HG03045 (cell line): ENCODE measurements around the gene PRCD.

ENCODE experiments used
- ATAC-seq: cut with Tn5 transposase; IDR thresholded peaks from one replicate; pipeline ENCODE4 v1.9.1; 2021; ENCODE audit warnings: mild to moderate bottlenecking, moderate library complexity; ENCODE audit not compliant: unreplicated experiment

The PRCD gene

DNA sequence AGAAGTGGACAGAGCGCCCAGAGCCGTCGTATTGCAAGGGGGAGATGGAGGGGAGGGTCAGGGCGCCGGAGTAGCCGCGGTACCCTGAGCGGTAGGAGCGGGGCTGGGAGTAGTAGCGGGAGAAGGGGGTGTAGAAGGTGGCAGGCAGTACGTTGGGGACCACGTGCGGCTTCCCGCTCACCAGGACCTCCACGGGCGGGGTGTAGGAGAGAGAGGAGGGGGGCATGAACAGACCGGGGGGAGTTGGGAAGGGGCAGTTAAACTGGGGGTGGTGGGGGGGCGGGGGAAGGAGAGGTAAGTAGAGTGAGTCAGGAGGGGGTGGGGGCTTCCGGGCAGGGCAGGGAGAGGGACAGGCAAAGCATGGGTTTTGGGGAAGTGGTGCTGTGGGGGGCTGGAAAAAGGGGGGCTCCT, 29.0 kb downstream of the PRCD start:
- no peak for ATAC-seq

DNA sequence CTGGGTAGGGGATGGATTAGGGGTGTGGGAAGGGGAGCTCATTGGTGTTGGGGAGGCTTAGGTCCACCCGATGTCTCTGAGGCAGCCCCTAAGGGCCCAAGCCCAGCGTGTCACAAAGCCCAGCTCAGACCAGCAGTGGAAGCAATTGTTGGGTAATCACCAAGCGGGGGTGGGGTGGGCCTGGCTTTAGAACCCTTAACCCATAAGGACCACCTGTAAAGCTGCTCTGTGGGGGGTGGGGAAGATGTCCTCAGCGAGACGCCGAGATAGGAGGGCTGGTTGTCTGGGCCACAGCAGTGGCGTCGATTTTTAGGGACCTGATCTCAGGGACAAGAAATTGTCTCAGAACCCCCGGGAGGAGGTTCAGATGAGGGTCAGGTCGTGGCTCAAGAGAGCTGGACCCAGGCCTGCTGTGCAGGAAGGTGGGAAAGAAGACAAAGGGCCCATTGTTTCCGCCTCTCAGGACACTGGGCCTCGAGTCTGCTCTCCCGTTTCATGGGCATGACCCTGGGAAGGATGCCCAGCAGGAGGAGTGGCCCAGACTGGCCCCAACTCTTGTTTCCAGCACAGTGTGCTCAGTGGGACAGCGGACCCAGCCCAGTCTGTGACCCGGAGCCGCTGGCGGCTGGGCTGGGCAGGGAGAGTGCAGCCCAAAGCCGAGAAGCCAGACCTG, 29.9 kb downstream of the PRCD start:
- ATAC-seq: no peak

DNA sequence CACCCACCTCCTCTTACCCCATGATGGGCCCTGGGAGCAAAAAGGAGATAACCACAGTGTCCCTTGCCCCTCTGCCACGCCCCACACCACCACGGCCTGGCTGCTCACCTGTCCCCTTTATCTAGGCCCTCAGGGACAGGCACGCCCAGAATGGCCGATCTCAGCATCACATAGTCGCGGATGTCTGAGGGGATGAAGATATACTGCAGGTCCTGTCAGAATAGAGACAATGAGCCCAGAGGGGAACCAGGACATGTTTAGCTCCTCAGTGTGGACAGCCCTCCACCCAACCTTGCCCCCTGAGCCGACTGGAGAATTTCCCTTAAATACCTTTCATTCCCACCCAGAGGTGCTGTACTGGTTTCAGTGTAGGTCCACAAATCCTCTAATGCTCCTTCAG, 30.6 kb downstream of the PRCD start:
- ATAC-seq: no peak

DNA sequence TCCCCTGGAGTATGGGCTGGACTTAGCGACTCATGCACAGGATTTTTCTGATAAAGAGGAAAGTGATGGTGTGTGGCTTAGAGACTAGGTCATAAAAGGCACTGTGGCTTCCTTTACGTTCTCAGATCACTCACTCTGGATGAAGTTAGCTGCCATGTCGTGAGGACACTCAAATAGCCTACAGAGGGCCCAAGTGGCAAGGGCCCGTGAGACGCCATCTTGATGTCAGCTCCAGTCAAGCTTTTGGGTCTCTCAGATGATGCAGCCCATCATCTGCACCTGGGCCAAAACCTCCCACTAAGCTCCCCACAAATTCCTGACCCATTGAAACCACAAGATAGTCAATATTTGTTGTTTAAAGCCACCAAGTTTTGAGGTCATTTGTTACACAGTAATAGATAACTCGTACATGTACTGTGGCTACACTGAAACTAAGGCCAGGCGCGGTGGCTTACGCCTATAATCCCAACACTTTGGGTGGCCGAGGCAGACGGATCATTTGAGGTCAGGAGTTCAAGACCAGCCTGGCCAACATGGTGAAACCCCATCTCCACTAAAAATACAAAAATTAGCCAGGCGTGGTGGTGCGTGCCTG, 31.1 kb downstream of the PRCD start:
- no peak for ATAC-seq

DNA sequence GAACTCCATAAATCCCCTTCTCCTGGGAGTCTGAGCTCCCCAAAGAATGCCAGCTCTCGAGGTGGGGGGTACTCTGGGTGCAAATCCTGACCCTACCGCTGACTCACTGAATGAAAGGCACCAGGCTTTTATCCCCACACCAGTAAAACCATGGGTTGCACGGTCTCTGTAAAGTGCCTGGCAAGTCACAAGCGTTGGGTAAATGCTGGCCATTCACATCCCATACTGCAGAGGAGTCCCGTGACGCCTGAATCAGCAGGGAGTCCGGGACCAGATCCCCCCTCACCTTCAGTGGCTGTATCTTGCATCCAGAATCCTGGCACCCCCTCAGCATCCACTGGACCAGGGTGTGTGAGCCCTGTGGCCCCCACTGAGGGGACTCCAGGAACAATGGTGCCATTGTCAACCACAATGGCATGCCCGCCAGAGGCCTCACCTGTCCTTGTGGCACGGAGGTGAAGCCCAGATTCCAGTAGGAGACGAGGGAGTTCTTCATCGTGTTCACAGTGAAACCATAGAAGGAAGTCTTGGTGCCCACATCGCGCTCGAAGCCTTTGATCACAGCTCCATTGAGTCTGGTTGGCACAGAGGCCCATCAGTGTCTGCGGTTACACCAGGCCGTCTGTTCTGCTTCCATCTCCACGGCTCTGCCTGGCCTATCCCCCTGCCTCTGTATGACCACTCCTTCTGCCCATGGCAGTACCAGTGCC, 32.5 kb downstream of the PRCD start:
- ATAC-seq: no peak

DNA sequence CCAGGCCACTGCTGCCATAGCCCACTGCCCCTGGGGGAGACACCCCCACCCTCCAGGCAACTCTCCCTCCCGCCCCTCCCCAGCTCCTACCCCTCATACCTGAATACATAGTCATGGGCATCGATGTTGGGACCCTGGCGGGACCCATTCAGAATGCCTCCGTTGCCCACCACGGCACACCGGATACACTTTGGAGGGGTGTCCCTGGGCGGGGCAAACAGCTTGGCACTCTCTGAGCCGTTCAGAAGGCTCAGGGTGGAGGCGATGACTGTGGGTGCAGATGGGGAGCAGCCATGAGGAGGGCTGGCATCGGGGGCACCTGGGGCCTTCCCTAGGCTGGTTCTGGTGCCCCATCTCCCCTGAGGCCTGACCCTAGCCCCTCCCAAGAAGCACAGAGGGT, 33.3 kb downstream of the PRCD start:
- ATAC-seq: no peak

DNA sequence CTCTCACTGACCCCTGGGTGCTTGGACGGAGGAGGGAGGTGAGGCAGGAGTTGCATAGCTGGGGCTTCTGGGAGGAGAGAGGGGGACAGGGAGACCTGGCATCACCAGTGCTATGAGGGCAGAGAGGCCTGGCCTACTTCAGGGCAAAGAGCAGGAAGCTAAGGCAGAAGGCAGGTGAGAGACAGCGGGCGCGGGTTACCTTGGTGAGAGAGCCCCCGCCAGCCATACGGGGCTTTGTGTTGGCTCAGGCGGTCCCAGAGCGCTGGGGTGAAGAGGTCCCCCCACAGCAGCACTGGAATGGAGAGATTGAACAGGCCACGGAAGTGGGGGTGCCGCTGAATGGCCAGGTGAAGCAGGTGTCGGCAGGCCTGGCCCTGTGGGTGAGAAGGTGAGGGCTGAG, 34.3 kb downstream of the PRCD start:
- ATAC-seq: no peak

DNA sequence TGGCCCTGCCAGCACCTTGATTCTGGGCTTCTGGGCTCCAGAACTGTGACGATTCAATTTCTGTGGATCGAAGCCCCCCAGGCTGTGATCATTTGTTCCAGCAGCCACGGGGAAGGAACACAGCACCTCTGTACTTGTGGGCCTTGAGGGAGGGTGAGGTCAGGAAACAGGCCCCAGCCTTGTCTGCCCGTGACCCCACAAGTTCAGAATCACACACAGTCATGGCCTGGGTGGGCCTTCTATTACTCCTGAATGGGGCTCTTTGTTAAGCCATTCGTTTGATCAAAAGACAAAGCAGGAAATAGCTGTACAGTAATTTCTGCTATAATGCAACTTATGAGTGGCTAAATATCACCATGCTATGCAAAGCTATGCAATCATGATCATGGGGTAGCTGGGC, 35.7 kb downstream of the PRCD start:
- no peak for ATAC-seq

DNA sequence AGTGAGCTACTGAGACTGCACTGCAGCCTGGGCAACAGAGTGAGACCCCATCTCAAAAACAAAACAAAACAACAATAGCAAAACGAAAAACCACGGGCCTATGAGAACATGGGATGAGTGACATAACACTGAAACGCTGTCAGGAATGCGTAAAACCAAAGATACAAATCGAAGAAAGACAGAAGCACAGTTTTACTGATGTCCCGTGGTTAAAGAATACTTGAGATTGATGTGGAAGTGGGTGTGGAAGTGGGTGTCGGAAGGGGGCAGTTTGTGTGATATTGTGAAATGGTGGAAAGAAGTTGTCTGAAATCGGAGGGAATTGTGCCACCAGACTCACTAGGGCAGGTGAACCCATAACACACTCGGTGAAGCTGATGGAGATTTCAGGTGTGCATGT, 36.3 kb downstream of the PRCD start:
- no peak for ATAC-seq

DNA sequence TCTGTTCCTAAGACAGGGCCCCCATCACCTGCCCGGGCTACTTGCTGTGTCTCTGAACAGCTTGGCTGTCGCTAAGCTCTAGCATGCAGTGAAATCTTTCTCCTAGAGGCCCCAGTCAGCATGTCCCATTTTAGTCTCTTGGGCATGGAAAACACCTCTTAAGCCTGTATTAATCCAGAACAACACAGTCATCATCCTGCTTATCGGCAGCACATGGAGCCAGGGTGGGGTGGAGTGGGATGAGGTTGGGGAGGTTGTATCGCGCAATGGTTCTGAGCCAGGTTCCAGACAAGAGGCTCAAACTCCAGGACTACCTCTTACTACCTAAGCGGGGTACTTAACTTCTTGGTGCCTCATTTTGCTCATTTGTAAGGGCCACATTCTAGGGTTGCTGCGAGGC, 38.0 kb downstream of the PRCD start:
- ATAC-seq: no peak

DNA sequence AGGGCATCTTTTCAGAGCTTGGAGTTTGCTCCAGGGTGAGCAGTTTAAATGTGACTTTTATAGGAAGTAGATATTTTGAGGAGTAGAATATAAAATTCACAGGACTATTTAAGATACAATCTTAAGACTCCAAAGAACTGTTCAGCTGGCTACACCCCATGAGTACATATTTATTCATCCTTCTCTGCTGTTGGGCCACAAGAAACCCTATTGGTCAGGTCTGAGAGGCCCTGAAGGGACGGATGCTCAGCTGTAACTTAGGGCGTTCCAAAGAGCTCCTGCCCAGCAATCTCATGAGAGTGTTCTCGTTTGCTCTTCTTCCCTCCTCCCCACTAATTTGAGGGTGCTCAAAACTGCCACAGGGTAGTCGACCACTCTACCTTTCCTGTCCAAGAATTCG, 38.5 kb downstream of the PRCD start:
- no peak for ATAC-seq

DNA sequence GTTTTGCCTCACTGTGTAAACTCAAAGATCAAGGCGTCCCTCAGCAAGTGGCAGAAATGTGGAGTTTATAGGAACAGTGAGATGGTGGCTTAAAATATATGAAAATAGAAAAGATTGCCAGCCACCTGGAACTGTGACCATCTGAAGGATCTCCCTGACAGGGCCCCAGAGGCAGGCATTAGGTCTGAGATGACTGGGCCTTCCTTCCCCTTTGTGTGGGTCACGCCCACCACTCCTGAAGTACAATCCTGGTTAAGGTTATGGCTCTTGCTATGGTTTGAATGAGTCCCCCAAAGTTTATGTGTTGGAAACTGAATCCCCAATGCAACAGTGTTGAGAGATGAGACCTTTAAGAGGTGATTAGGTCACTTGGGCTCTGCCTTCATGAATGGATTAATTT, 39.4 kb downstream of the PRCD start:
- ATAC-seq: no peak

DNA sequence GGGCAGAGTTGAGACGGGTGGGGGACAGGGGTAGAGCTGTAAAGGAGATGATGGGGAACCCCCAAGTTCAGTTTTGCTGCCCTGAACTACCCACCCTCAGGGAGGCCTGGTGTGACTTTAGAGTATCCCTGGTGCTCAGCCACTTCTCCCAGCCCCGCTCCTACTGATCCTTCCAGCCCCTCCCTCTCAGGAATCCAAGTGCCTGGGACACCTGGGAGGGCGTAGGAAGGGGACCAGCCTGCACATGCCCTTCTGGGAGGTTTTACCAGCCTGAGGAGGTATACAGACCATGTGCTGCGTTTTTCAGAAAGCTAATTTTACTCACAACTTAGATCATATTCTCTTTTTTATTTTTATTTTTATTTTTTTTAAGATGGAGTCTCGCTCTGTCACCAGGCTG, 41.7 kb downstream of the PRCD start:
- ATAC-seq: no peak

DNA sequence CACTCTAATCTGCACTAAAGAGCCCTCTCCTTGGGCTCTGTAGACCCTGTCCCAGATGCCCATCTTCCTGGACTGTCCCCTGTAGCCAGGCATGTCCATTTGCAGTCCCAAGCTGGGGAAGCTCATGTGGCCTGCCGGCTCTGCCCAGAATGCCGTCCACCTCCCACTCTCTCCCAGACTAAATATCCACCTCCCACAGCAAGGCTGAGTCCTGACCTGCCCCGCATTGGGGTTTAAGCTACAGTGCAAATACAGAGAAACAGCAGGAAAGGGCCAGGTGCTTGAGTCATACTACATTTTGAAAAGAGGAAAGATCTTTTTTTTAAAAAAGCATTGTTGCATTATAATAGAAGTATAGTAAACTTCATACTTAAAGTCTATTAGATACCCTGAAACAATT, 42.8 kb downstream of the PRCD start:
- ATAC-seq: no peak

DNA sequence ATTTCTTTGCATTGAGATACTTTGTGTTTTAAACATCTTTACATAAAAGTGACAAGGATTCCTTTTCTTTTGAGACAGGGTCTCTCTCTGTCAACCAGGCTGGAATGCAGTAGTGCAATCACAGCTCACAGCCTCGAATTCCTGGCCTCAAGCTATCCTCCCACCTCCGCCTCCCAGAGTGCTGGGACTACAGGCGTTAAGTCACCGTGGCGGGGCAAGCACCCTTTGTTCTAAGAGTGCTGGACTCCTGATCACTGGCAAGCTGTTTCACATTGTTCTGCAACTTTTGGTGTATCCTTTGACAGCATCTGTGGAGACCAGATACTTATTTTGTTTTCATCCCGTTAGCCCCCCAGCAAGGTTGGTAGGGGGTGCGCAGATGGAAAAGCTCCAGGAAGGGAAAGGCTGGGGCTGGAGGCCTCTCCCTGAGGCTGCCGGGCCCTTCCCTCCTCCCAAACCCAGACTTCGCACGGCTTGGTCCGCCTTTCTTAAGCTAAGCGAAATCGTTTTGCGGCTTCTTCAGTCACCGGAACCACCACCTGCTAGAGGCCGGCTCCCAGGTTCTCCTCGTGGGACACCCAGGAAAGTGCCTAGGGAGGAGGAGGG, 44.7 kb downstream of the PRCD start:
- no peak for ATAC-seq

DNA sequence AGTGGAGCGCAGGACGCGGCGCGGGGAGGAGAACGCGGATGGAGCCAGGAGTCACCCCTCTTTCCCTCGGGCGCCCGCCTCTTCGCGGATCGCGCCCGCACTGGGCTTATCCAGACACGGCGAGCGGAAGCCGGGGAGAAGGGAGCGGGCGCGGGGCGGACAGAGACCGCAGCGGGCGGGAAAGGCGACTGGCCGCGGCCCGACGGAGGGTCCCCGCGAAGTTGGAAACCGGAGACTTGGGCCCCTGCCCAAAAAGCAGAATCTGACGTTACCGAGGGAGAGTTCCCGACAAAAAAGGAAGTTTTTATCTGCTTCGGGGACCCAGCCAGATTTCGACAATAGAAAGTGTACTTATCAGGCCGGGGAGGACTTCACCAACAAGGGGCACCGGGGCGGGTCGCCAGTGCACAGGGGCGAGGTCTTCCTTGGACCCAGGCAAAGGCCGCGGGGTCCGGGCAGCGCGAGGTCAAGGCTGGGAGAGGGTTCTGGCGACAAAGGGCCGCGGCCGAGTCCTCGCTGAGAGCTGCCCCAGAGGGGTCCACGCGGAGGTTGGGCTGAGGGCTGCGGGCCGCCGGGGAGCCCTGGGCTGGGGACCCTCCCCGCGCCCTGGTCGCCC, 45.3 kb downstream of the PRCD start:
- ATAC-seq: no peak

DNA sequence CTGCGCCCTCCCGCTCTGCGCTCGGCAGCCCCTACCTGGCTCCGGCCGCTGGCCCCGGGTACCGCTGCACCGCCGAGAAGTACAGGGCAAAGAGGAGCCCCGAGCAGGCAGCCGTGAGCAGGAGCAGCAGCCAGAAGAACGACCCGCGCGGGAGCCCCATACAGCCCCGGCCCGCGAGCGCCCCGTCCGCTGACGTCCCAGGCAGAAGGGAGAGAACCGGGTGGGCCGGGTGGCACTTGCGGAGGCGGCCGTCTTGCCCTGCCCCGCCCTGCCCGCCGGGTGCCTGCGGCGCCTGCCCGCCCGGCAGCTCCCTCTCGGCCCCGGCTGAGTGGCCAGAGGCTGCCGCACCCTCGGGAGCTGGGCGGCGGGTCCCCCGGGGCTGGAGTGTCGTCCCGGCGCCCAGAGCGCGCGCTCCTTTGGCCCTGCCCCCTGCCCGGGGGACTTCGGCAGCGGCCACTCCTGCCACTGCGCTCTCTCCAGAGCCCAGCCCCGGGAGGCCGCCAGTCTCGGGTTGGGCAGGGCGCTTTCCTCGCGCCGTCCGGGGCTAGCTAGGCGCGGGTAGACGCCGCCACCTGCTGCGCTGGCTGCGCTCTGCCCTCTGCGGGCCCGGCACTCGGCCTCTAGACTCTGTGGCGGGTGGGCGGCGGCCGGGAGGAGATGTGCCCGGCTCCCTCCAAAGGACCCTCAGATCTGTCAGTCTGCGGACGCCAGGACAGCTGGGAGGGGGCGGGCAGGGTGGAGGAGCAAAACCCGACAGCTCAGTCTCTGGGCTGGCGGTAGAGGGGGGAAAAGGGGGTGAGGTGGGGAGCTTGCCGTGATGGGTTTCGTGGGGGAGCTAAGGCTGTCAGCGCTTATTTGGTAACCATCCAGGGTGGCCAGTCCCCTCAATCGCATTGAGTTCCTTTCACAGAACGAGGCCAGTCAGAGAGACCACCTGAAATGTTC, 46.1 kb downstream of the PRCD start, which contains the start of gene ST6GALNAC2:
ST6GALNAC2 (minus strand) TSS at position 212 of the 945 bp plus-strand sequence; CDS start at position 160, 52 bp downstream.
- no peak for ATAC-seq

DNA sequence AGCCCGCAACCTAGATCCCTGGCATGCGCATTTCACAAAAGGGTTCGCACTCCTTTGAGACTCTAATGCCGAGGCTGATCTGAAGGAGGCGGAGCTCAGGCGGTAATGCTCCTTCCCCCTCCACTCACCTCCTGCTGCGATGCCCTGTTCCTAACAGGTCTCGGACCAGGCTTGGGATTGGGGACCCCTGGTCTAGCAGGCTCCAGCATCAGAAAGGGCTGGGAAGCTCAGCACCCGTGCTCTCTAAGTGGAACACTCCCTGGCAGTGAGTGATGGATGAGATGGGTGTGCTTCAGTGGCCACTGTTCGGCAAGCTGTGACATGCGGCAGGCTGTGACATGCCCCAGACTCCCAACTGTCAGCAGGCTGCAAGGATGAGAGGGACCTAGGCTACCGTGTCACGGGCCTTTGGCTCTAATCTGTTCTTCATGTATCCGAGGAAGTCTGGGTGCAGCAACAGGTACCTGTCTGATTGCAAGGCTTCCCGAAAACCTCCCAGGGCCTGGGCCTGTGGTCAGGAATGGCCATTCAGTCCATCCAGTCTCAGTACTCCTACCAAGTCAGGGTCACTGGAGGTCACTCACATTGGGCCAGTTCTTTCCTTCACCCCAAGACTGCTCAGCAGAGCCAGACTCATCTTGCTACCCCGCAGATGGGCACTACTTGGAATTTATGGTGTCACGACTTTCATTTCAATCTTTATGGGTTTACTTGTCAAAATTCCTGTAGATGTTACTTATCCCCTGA, 47.1 kb downstream of the PRCD start:
- no peak for ATAC-seq

DNA sequence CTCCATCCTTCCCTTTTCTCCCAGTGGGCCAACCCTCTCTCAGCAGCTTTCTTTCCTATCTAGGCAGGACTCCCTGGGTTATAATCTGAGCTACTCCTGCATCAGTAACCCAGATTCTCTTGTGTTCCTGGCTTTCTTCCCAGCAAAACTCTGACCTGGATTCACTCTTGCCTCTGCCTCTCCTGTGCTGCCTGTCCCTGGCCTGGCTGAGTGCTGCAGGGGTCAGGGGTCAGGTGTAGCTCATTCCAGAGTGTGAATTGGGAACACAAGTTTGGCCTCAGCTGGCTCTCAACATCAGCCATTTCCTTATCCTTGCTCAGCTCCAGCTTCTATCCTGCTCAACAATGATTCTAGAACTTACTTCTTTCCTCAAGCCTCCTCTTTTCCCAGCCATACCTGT, 48.3 kb downstream of the PRCD start:
- ATAC-seq: no peak

DNA sequence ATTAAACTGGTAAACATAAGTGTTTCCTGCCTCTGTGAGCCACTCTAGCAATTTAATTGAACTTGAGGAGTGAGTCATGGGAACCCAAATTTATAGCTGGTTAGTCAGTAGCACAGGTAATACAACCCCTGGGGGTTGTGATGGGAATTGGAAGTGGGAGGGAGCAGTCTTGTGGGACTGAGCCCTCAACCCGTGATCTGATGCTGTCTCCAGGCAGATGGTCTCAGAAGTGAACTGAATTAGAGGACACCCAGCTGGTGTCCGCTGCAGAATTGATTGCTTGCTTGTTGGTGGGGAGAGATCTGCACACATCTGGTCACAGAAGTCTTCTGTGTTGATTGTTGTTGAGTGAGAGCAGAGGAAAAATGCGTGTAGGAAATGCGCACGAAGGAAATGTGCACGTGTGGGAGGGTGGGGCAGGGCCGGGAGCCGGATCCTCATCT, 53.6 kb downstream of the PRCD start:
- no peak for ATAC-seq
